IMR-90 (cell line): Measurements from ENCODE around the gene TRIM71. TPM values are rescaled to one million over a fixed set of nuclear protein-coding genes. Genes with fewer than 3 reads are reported as not detected.
"Not testable (repeated sequence)": the region's sequence is repeated elsewhere in the genome, so short reads cannot be mapped to it uniquely, and the experiment has no call there.

Experiments
- ATAC-seq: fragments of 200-7000 bp; cut with Tn5 transposase; 2 replicates; pipeline ENCODE4 v1.9.1; 2020; ENCODE audit warnings: low read depth, mild to moderate bottlenecking, moderate library complexity
- BruUV-seq: library from RNA; stranded (reverse); fragments of 400-500 nt; replicated peaks from 2 replicates; lab custom pipeline; 2021; lab: Mats Ljungman, UMichigan
- CTCF ChIA-PET: fragments of 300-600 bp; formaldehyde crosslinking; extraction: SDS; loops from one replicate; lab custom pipeline; 2021; ENCODE audit warnings: antibody characterized with exemption; lab: Yijun Ruan, JAX
- POLR2A ChIA-PET: fragments of 300-600 bp; sonication (Branson Sonifier 250); formaldehyde crosslinking; loops from one replicate; lab custom pipeline; 2022; ENCODE audit warnings: antibody characterized with exemption; ENCODE audit not compliant: unreplicated experiment; lab: Charles Lee
- DNase-seq: peaks from one replicate; pipeline ENCODE4 v3.0.0; 2013
- H2AFZ ChIP-seq: replicated peaks from 2 replicates; pipeline ENCODE3; 2013; ENCODE audit warnings: low read length, mild to moderate bottlenecking; ENCODE audit not compliant: poor library complexity
- H2AK5ac ChIP-seq: 2 replicates; pipeline ENCODE4 v1.6.1; 2013; ENCODE audit warnings: low read depth, low read length, inconsistent platforms
- H2AK9ac ChIP-seq: replicated peaks from 2 replicates; pipeline ENCODE3; 2013; ENCODE audit warnings: mild to moderate bottlenecking, low read depth, low read length, moderate library complexity; ENCODE audit not compliant: poor library complexity
- H2BK120ac ChIP-seq: 2 replicates; pipeline ENCODE4 v1.6.1; 2013; ENCODE audit warnings: low read depth, low read length, inconsistent platforms
- H2BK15ac ChIP-seq: 3 replicates; pipeline ENCODE4 v1.6.1; 2013; ENCODE audit warnings: low read depth, low read length, inconsistent platforms
- H2BK20ac ChIP-seq: 2 replicates; pipeline ENCODE4 v1.6.1; 2013; ENCODE audit warnings: low read depth, mild to moderate bottlenecking, inconsistent platforms, low read length, moderate library complexity
- H2BK5ac ChIP-seq: 2 replicates; pipeline ENCODE4 v1.6.1; 2013; ENCODE audit warnings: mild to moderate bottlenecking, low read depth, low read length, inconsistent platforms; ENCODE audit not compliant: poor library complexity, severe bottlenecking
- H3K14ac ChIP-seq: replicated peaks from 2 replicates; pipeline ENCODE4 v1.6.1; 2013; ENCODE audit warnings: low read depth, low read length, inconsistent platforms
- H3K18ac ChIP-seq: 2 replicates; pipeline ENCODE4 v1.6.1; 2013; ENCODE audit warnings: low read depth, low read length, control low read depth
- H3K23ac ChIP-seq: 2 replicates; pipeline ENCODE4 v1.6.1; 2013; ENCODE audit warnings: low read depth, low read length, inconsistent platforms
- H3K27ac ChIP-seq: 2 replicates; pipeline ENCODE4 v1.5.1; 2013; ENCODE audit warnings: mild to moderate bottlenecking, control low read depth, low read length; ENCODE audit not compliant: insufficient read depth
- H3K27me3 ChIP-seq: 2 replicates; pipeline ENCODE4 v1.6.1; 2013; ENCODE audit warnings: low read length; ENCODE audit not compliant: control insufficient read depth, insufficient read depth
- H3K36me3 ChIP-seq: 2 replicates; pipeline ENCODE4 v1.6.1; 2013; ENCODE audit warnings: low read length, mixed read lengths; ENCODE audit not compliant: control insufficient read depth, insufficient read depth
- H3K4ac ChIP-seq: 2 replicates; pipeline ENCODE4 v1.6.1; 2013; ENCODE audit warnings: low read depth, low read length, inconsistent platforms
- H3K4me1 ChIP-seq: 2 replicates; pipeline ENCODE4 v1.6.1; 2013; ENCODE audit warnings: low read length, mixed read lengths; ENCODE audit not compliant: control insufficient read depth, insufficient read depth
- H3K4me2 ChIP-seq: 2 replicates; pipeline ENCODE4 v1.6.1; 2013; ENCODE audit warnings: low read depth, mild to moderate bottlenecking, control low read depth, low read length, moderate library complexity
- H3K4me3 ChIP-seq: 2 replicates; pipeline ENCODE4 v1.5.1; 2013; ENCODE audit warnings: low read depth, mild to moderate bottlenecking, control low read depth, low read length, moderate library complexity; ENCODE audit not compliant: insufficient read depth
- H3K56ac ChIP-seq: 2 replicates; pipeline ENCODE4 v1.6.1; 2013; ENCODE audit warnings: low read length, inconsistent platforms; ENCODE audit not compliant: insufficient read depth; ENCODE audit errors: extremely low read depth
- H3K79me1 ChIP-seq, 2 experiments: 2 replicates each; pipeline ENCODE4 v1.6.1; 2013; ENCODE audit warnings: low read length in 2 of 2, inconsistent platforms in 1 of 2, low read depth in 1 of 2
- H3K9ac ChIP-seq: 2 replicates; pipeline ENCODE4 v1.6.1; 2013; ENCODE audit warnings: low read depth, low read length, control low read depth
- H3K9me1 ChIP-seq: 2 replicates; pipeline ENCODE4 v1.6.1; 2013; ENCODE audit warnings: low read length, inconsistent platforms; ENCODE audit not compliant: insufficient read depth
- H3K9me3 ChIP-seq: 2 replicates; pipeline ENCODE4 v1.6.1; 2013; ENCODE audit warnings: low read length; ENCODE audit not compliant: control insufficient read depth, insufficient read depth
- H4K20me1 ChIP-seq: 2 replicates; pipeline ENCODE4 v1.6.1; 2013; ENCODE audit warnings: low read length, inconsistent platforms; ENCODE audit not compliant: insufficient read depth
- H4K5ac ChIP-seq: 2 replicates; pipeline ENCODE4 v1.6.1; 2013; ENCODE audit warnings: mild to moderate bottlenecking, low read depth, low read length, control low read depth
- H4K8ac ChIP-seq, 2 experiments: 2 replicates each; pipeline ENCODE4 v1.6.1; 2013; ENCODE audit warnings: low read depth in 2 of 2, low read length in 2 of 2, control low read depth in 1 of 2, inconsistent platforms in 1 of 2
- H4K91ac ChIP-seq: 2 replicates; pipeline ENCODE4 v1.6.1; 2013; ENCODE audit warnings: low read depth, low read length, inconsistent platforms; ENCODE audit not compliant: insufficient read depth
- CEBPB ChIP-seq: IDR thresholded peaks from 2 replicates; pipeline ENCODE4 v1.6.1; 2012; ENCODE audit warnings: low read depth, low read length, improper control_type of control experiment
- WGBS, 2 experiments: methylation state at CpG; one replicate each; pipeline versions ENCODE4 v1.1.5 to v1.1.7; 2013; ENCODE audit warnings: missing lambda C conversion rate in 2 of 2; ENCODE audit not compliant: insufficient read length in 1 of 2; ENCODE audit errors: extremely low coverage in 2 of 2; 5-methylcytosine and 5-hydroxymethylcytosine counted together
- dilution Hi-C: fragments of 300-500 bp; cut with HindIII; formaldehyde crosslinking; loops from one replicate; pipeline ENCODE4 v1.14.3; 2018; ENCODE audit warnings: low sequenced_read_pairs; ENCODE audit not compliant: unreplicated experiment
- in situ Hi-C: fragments of 300-500 bp; cut with MboI; formaldehyde crosslinking; loops from 3 replicates; pipeline ENCODE4 v1.14.3; 2019; ENCODE audit warnings: low sequenced_read_pairs, inconsistent platforms, mixed read lengths
- intact Hi-C: fragments of 100-400 bp; cut with micrococcal nuclease; formaldehyde crosslinking; loops from 2 replicates; pipeline ENCODE4 v1.10.0; 2022
- polyA plus RNA-seq, 3 experiments: library from polyadenylated mRNA; depleted of rRNA; stranded (reverse); fragments of >200 nt; gene quantifications; 2 replicates each; pipeline ENCODE4 v1.2.3, GENCODE V29; 2012; ENCODE audit warnings: low replicate concordance in 1 of 3
- total RNA-seq: library from RNA; depleted of rRNA; stranded (reverse); fragments of >200 nt; gene quantifications from 2 replicates; pipeline ENCODE4 v1.2.3, GENCODE V29; 2012

The TRIM71 gene
- total and polyA plus RNA-seq, 2 of the 4 experiments (the other 2 are of a cell fraction): not detected

GRCh38 chr3:32901005-32901932 is 83.5 kb downstream of the TRIM71 start (continued):
- TF ChIP-seq CEBPB: no peak

GRCh38 chr3:32902887-32903371 is 85.1 kb downstream of the TRIM71 start:
- H3K36me3 ChIP-seq, H3K9ac ChIP-seq, H4K91ac ChIP-seq, ATAC-seq, H2BK20ac ChIP-seq, H3K27ac ChIP-seq, H2BK15ac ChIP-seq, intact Hi-C loops, H3K9me1 ChIP-seq, H3K23ac ChIP-seq, H3K4me3 ChIP-seq, H2BK5ac ChIP-seq, H3K79me1 ChIP-seq, H2AFZ ChIP-seq, H3K56ac ChIP-seq, BruUV-seq, H4K20me1 ChIP-seq, H3K4me2 ChIP-seq, H2AK9ac ChIP-seq, dilution Hi-C loops, H3K18ac ChIP-seq, POLR2A ChIA-PET, H3K4me1 ChIP-seq, H4K8ac ChIP-seq, DNase-seq, CTCF ChIA-PET, H2BK120ac ChIP-seq, in situ Hi-C loops, H3K4ac ChIP-seq, H3K9me3 ChIP-seq, H4K5ac ChIP-seq, H2AK5ac ChIP-seq, H3K14ac ChIP-seq: not testable (repeated sequence)
- 20% methylated on average over 8 of the region's 31 CpGs; no CpG with 5 or more reads in 1 of the 2 experiments for WGBS, 2 experiments
- H3K27me3 ChIP-seq: peaks cover 11% of the 10 kb centered on the region
